GM12872 (cell line): ENCODE measurements around the gene F5.

Source experiments
- TF ChIP-seq, protein P1 (sequence below): IDR thresholded peaks from 3 replicates; pipeline ENCODE4 v1.5.1; 2011; ENCODE audit warnings: low read depth, mild to moderate bottlenecking, low read length, moderate library complexity; ENCODE audit not compliant: insufficient read depth

The F5 gene

DNA sequence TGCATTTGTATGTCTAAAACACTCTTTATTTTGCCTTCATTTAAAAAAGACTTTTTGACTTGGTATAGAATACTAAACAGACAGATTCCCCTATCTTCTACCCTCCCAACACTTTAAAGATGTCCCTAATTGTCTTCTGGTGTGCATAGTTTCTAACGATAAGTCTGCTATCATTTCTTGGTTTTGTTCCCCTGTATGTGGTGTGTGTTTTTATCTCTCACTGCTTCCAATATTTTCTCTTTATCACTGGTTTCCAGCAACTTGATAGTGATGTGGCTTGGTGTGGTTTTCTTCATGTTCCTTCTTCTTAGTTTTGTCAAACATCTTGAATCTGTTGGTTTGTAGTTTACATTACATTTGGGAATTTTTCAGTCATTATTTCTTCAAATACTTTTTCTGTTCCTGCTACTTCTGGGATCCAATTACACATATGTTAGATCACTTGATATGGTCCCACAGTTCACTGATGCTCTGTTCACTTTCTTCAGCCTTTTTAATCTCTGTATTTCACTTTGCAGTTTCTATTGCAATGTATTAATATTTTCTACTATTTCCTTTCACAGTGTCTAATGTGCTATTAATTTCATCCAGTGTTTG is 23.2 kb downstream of the F5 start:
- TF ChIP-seq, protein P1, sequence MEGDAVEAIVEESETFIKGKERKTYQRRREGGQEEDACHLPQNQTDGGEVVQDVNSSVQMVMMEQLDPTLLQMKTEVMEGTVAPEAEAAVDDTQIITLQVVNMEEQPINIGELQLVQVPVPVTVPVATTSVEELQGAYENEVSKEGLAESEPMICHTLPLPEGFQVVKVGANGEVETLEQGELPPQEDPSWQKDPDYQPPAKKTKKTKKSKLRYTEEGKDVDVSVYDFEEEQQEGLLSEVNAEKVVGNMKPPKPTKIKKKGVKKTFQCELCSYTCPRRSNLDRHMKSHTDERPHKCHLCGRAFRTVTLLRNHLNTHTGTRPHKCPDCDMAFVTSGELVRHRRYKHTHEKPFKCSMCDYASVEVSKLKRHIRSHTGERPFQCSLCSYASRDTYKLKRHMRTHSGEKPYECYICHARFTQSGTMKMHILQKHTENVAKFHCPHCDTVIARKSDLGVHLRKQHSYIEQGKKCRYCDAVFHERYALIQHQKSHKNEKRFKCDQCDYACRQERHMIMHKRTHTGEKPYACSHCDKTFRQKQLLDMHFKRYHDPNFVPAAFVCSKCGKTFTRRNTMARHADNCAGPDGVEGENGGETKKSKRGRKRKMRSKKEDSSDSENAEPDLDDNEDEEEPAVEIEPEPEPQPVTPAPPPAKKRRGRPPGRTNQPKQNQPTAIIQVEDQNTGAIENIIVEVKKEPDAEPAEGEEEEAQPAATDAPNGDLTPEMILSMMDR: no peak

DNA sequence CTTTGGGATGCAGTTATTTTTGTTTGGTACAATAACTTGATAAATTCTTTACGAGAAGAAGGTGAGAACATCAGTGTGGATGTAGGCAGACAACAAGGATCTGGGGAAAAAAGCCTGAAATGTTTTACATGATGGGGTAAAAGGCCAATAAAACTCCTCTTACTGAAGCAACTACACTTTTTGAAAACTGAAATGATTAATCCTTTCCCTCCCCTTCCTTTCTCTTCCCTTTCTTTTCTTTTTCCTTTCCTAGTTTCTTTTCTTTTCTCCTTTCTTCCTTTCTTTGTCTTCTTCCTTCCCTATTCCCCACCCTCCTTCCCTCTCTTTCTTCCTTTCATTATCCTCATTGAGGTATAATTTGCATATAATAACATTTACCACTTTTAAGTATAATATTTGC is 24.6 kb downstream of the F5 start:
- TF ChIP-seq, protein P1: no peak

DNA sequence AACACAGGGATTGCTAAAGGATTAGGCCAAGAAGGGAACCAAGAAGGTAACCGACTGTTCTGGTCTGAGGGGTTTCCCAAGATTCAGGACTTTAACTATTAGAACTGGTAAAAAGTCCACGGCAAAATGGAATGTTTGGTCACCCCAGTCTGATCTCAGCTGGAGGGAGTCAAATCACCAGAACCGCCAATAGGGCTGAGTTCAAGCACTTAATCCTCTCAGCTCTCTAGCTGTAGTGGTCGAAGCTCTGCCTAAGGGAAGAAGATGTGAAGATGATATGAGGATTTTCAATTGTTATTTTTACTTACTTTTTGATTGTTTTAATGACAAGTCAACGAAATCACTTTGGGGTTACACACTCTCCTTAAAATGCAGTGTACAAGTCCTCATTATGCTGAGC is 29.1 kb downstream of the F5 start:
- TF ChIP-seq, protein P1: no peak

DNA sequence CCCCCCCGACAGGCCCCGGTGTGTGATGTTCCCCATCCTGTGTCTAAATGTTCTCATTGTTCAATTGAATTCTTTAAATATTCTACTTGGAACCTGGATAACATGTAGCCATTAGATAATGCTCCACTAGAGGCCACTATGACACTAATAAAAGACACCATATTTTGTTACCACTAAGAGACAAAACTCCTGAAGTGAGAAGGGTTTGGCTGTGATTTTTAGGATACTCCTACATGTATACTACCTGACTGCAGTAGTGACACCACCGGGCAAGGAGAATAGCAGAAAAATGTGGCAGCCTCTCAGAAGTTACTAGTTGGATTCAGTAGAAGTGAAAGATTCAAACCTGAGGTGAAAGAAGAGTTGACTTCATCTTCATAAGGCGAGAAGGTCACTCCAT is 36.0 kb downstream of the F5 start:
- TF ChIP-seq, protein P1: peak; percentile 47; the same call in 2 of the 3 replicates

DNA sequence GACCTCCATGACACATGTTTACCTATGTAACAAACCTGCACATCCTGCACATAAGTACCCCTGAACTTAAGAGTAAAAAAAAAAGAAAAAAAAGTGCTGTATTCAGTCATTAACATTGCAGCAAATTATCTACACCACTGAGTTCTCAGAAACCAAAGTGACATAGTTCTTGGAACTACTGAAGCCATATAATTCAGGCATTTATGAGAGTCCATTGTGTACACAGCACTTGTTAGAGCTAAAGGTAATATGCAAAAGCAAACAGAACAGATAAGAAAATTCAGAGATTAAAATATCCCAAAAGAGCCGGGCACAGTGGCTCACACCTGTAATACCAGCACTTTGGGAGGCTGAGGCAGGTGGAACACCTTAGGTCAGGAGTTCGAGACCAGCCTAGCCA is 38.0 kb downstream of the F5 start:
- TF ChIP-seq, protein P1: no peak

DNA sequence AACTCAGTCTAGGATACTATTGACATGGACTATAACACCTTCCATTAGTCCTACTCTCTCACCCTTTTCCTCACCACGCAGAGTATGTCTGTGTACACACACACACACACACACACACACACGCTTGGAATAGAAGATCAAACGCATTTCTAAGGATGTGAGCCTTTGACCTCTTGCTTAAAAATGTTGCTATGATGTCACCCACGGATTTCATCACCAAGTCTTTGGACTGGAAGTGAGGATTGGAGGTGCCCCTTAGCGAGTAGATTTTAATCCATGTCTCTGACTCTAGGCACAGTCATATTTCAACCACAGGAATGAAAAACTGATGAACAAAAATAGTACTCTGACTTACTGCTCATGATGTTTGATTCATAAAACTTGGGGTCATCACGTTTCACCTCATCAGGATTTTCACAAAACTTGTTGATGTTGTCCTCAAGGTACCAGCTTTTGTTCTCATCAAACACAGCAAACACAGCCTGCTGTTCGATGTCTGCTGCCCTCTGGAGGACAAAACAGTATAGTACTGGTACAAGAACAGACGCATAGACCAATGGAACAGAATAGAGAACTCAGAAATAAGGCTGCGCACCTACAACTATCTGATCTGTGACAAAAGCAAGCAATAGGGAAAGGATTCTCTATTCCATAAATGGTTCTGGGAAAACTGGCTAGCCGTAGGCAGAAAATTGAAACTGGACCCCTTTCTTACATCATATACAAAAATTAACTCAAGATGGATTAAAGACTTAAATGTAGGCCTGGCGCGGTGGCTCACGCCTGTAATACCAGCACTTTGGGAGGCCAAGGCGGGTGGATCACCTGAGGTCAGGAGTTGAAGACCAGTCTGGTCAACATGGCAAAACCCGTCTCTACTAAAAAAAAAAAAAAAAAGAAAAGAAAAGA is 39.9 kb downstream of the F5 start:
- TF ChIP-seq, protein P1: peak; percentile 74

DNA sequence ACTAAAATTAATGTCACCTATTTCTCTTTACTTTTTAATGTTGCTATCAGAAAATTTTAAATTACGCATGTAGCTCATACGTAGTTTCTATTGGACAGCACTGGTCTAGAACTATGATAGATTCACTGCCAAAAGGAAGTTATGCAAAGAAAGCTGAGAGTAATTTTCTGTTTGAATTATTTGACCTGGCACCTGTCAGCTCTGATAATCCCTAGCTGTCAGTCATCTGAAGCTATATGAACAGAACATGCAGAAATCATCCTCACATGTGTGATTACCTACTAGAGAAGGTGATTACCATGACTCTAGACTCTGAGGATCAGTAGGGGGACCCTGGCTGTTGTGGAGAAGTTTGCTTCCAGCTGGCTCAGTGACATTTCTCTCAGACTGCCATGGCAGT is 40.8 kb downstream of the F5 start:
- TF ChIP-seq, protein P1: no peak
